GM23248 (cell line): ENCODE measurements around the gene SH2D3C. TPM values are rescaled to one million over a fixed set of nuclear protein-coding genes. Genes with fewer than 3 reads are reported as not detected.
A peak's percentile ranks its signal among the peaks of the same experiment; 100 is the strongest.

Source experiments
- DNase-seq: peaks from one replicate; pipeline ENCODE4 v3.0.0-alpha.2; 2015
- H2AFZ ChIP-seq: fragments of 200-600 bp; sonication (generic); 2 replicates; pipeline ENCODE4 v1.6.1; 2016; ENCODE audit warnings: antibody characterized with exemption
- H3F3A ChIP-seq: fragments of 200-600 bp; sonication (generic); 2 replicates; pipeline ENCODE4 v1.6.1; 2016; ENCODE audit warnings: mild to moderate bottlenecking, antibody characterized with exemption, mixed run types; ENCODE audit not compliant: insufficient read depth
- H3K27ac ChIP-seq: fragments of 200-600 bp; sonication (generic); 2 replicates; pipeline ENCODE4 v1.5.1; 2016; ENCODE audit warnings: mild to moderate bottlenecking
- H3K27me3 ChIP-seq: fragments of 200-600 bp; sonication (generic); replicated peaks from 2 replicates; pipeline ENCODE4 v1.6.1; 2016; ENCODE audit warnings: mild to moderate bottlenecking; ENCODE audit not compliant: insufficient read depth
- H3K36me3 ChIP-seq: fragments of 200-600 bp; sonication (generic); 2 replicates; pipeline ENCODE4 v1.6.1; 2016; ENCODE audit warnings: low read depth, mild to moderate bottlenecking
- H3K4me1 ChIP-seq: fragments of 200-600 bp; sonication (generic); 2 replicates; pipeline ENCODE4 v1.6.1; 2016; ENCODE audit warnings: mild to moderate bottlenecking; ENCODE audit not compliant: insufficient read depth
- H3K4me2 ChIP-seq: fragments of 200-600 bp; sonication (generic); one replicate; pipeline ENCODE4 v1.6.1; 2016; ENCODE audit warnings: mild to moderate bottlenecking; ENCODE audit not compliant: unreplicated experiment
- H3K4me3 ChIP-seq: fragments of 200-600 bp; sonication (generic); 2 replicates; pipeline ENCODE4 v1.5.1; 2016; ENCODE audit warnings: mild to moderate bottlenecking
- H3K79me2 ChIP-seq: fragments of 200-600 bp; sonication (generic); 2 replicates; pipeline ENCODE4 v1.6.1; 2016; ENCODE audit warnings: mild to moderate bottlenecking; ENCODE audit not compliant: insufficient read depth
- H3K9ac ChIP-seq: fragments of 200-600 bp; sonication (generic); 2 replicates; pipeline ENCODE4 v1.6.1; 2016; ENCODE audit warnings: mild to moderate bottlenecking
- H3K9me2 ChIP-seq: fragments of 200-600 bp; sonication (generic); 2 replicates; pipeline ENCODE4 v1.6.1; 2016; ENCODE audit warnings: mixed run types, mild to moderate bottlenecking, moderate library complexity; ENCODE audit not compliant: insufficient read depth
- H3K9me3 ChIP-seq: fragments of 200-600 bp; sonication (generic); one replicate; pipeline ENCODE4 v1.6.1; 2017; ENCODE audit warnings: low read depth
- H4K20me1 ChIP-seq: fragments of 200-600 bp; sonication (generic); 2 replicates; pipeline ENCODE4 v1.6.0; 2016; ENCODE audit not compliant: insufficient read depth
- EZH2 ChIP-seq: fragments of 200-600 bp; sonication (generic); IDR thresholded peaks from 2 replicates; pipeline ENCODE4 v1.6.1; 2018; ENCODE audit warnings: antibody characterized with exemption, mild to moderate bottlenecking; ENCODE audit not compliant: insufficient read depth, poor library complexity, severe bottlenecking
- EZH2phosphoT487 ChIP-seq: fragments of 200-600 bp; sonication (generic); IDR thresholded peaks from 2 replicates; pipeline ENCODE4 v1.6.1; 2018; ENCODE audit warnings: antibody characterized with exemption, moderate library complexity, mild to moderate bottlenecking, low read depth; ENCODE audit not compliant: insufficient read depth
- WGBS, 2 experiments: methylation state at CpG; one replicate each; pipeline ENCODE4 v1.1.6; 2015 to 2017; ENCODE audit warnings: low lambda C conversion rate in 2 of 2, low coverage in 1 of 2; ENCODE audit errors: missing lambda C conversion rate in 2 of 2; 5-methylcytosine and 5-hydroxymethylcytosine counted together
- in situ Hi-C: fragments of 300-500 bp; cut with MboI; formaldehyde crosslinking; loops from 2 replicates; pipeline ENCODE4 v1.15.0; 2020
- polyA plus RNA-seq: library from polyadenylated mRNA; unstranded; fragments of >200 nt; fragmentation: Nextera tagmentation; extraction: Ambion mirVana; gene quantifications from 2 replicates; pipeline ENCODE4 v1.2.1, GENCODE V29; 2016
- total RNA-seq: library from RNA; depleted of rRNA; stranded (reverse); fragments of >200 nt; shearing (Covaris generic); gene quantifications from 2 replicates; pipeline ENCODE4 v1.2.3, GENCODE V29; 2014

Gene SH2D3C
- total and polyA plus RNA-seq, 2 experiments from 2014 or later, result not detected

- no peak for TF ChIP-seq EZH2phosphoT487
- TF ChIP-seq EZH2, result no peak
- Histone ChIP-seq H3K27me3 (peaks cover 33% of the 10 kb centered on the region), H3K36me3 (no peaks in the 10 kb centered on the region), H3K9me3 (no peaks in the 10 kb centered on the region), H3K4me3 (no peak overlapping the region), H3K4me2 (no peak overlapping the region), H3K9ac (no peak overlapping the region), H3K4me1 (no peaks in the 10 kb centered on the region), H3F3A (no peaks in the 10 kb centered on the region), H3K79me2 (no peaks in the 10 kb centered on the region), H4K20me1 (no peaks in the 10 kb centered on the region), H3K27ac (no peak overlapping the region), H3K9me2 (no peaks in the 10 kb centered on the region), H2AFZ (no peak overlapping the region)
- no peak for DNase-seq
- 75 to 82% methylated on average over 3 of the region's 3 CpGs for WGBS, 2 experiments
- in situ Hi-C loops, result no loop called here
These were observed 22.2 kb downstream of the SH2D3C start for GRCh38 chr9:127756233-127756632.

- Histone ChIP-seq H3F3A (no peaks in the 10 kb centered on the region), H3K9ac (no peak overlapping the region), H3K36me3 (no peaks in the 10 kb centered on the region), H3K4me2 (no peak overlapping the region), H3K4me3 (no peak overlapping the region), H3K27me3 (peaks cover 33% of the 10 kb centered on the region), H3K9me2 (no peaks in the 10 kb centered on the region), H3K79me2 (no peaks in the 10 kb centered on the region), H3K27ac (no peak overlapping the region), H3K4me1 (no peaks in the 10 kb centered on the region), H2AFZ (no peak overlapping the region), H4K20me1 (no peaks in the 10 kb centered on the region), H3K9me3 (no peaks in the 10 kb centered on the region)
- peak; percentile 78 for TF ChIP-seq EZH2
- no peak for TF ChIP-seq EZH2phosphoT487
- in situ Hi-C loops, result no loop called here
- no peak for DNase-seq
- 14 to 24% methylated on average over 25 to 41 of the region's 61 CpGs for WGBS, 2 experiments
These were observed 23.1 kb downstream of the SH2D3C start for GRCh38 chr9:127755061-127756060.

GRCh38 chr9:127754099-127755060 lies 24.1 kb downstream of the SH2D3C start:
- Histone ChIP-seq H3F3A (no peaks in the 10 kb centered on the region), H3K9ac (no peak overlapping the region), H4K20me1 (no peaks in the 10 kb centered on the region), H3K27me3 (peaks cover 29% of the 10 kb centered on the region), H2AFZ (no peak overlapping the region), H3K4me2 (no peak overlapping the region), H3K4me1 (no peaks in the 10 kb centered on the region), H3K4me3 (no peak overlapping the region), H3K9me2 (no peaks in the 10 kb centered on the region), H3K79me2 (no peaks in the 10 kb centered on the region), H3K9me3 (no peaks in the 10 kb centered on the region), H3K27ac (no peak overlapping the region), H3K36me3 (no peaks in the 10 kb centered on the region)
- TF ChIP-seq EZH2phosphoT487, result 0 out of 2 replicates have a peak, but pooled peaks have one; percentile 19
- TF ChIP-seq EZH2, result peak; percentile 79
- peak; percentile 69 for DNase-seq
- 2 to 3% methylated on average over 65 to 67 of the region's 86 CpGs for WGBS, 2 experiments
- in situ Hi-C loops, result no loop called here

GRCh38 chr9:127753622-127754021 lies 24.8 kb downstream of the SH2D3C start:
- Histone ChIP-seq H2AFZ (no peak overlapping the region), H3K27me3 (peaks cover 29% of the 10 kb centered on the region), H3K27ac (no peak overlapping the region), H3K4me1 (no peaks in the 10 kb centered on the region), H3K4me2 (no peak overlapping the region), H3K36me3 (no peaks in the 10 kb centered on the region), H3K9me2 (no peaks in the 10 kb centered on the region), H3K9ac (no peak overlapping the region), H3K79me2 (no peaks in the 10 kb centered on the region), H4K20me1 (no peaks in the 10 kb centered on the region), H3K4me3 (no peak overlapping the region), H3F3A (no peaks in the 10 kb centered on the region), H3K9me3 (no peaks in the 10 kb centered on the region)
- TF ChIP-seq EZH2phosphoT487, result no peak
- no peak for TF ChIP-seq EZH2
- in situ Hi-C loops, result no loop called here
- WGBS, 2 experiments, result 43 to 48% methylated on average over 8 of the region's 8 CpGs
- DNase-seq, result no peak
